K562 (cell line): Measurements from ENCODE around the gene AKAP13. TPM values are rescaled to one million over a fixed set of nuclear protein-coding genes. Genes with fewer than 3 reads are reported as not detected.

Experiments used
- ATAC-seq: fragments of 200-7000 bp; cut with Tn5 transposase; 3 replicates; pipeline ENCODE4 v1.9.1; 2020; ENCODE audit warnings: moderate library complexity
- BruUV-seq: library from RNA; stranded (reverse); fragments of 400-500 nt; replicated peaks from 2 replicates; lab custom pipeline; 2021; lab: Mats Ljungman, UMichigan
- CTCF ChIA-PET: fragments of 300-600 bp; formaldehyde crosslinking; extraction: SDS; loops from one replicate; lab custom pipeline; 2021; ENCODE audit warnings: low intra/inter-chr PET ratio; lab: Yijun Ruan, JAX
- POLR2A ChIA-PET: fragments of 300-600, 350-650 bp; sonication (Branson Sonifier 250); formaldehyde crosslinking; extraction: SDS; loops from one replicate; lab custom pipeline; 2021; ENCODE audit warnings: antibody characterized with exemption, inconsistent platforms; lab: Yijun Ruan, JAX
- DNase-seq, 4 experiments: peaks; one replicate each; pipeline versions ENCODE4 v3.0.0 to v3.0.0-alpha.2; 2011 to 2018; ENCODE audit warnings: low spot score in 3 of 4, mixed read lengths in 3 of 4; ENCODE audit errors: extremely low read depth in 1 of 4
- FAIRE-seq: peaks from 2 replicates; lab custom pipeline; 2011; peaks lifted over from hg19 to GRCh38; lab: Jason Lieb, UNC
- H2AFZ ChIP-seq: 2 replicates; pipeline ENCODE4 v1.6.0; 2011; ENCODE audit warnings: low read depth, low read length, control low read depth, inconsistent platforms
- H3K27ac ChIP-seq: fragments of 200-600 bp; 3 replicates; pipeline ENCODE4 v1.8.0; 2011; ENCODE audit warnings: low read depth, mild to moderate bottlenecking, control low read depth, inconsistent platforms, low read length, moderate library complexity, mixed read lengths; ENCODE audit errors: extremely low read depth
- H3K27me3 ChIP-seq, 2 experiments: fragments of 300-600 bp in 1 of 2; 2 replicates in 1 of 2; 3 replicates in 1 of 2; pipeline versions ENCODE4 v1.6.0 to v1.8.0; 2011; ENCODE audit warnings: inconsistent platforms in 2 of 2, low read length in 2 of 2, mild to moderate bottlenecking in 1 of 2, mixed read lengths in 1 of 2, moderate library complexity in 1 of 2; ENCODE audit not compliant: control insufficient read depth in 2 of 2, insufficient read depth in 2 of 2
- H3K36me3 ChIP-seq: fragments of 300-600 bp; 3 replicates; pipeline ENCODE4 v1.8.0; 2011; ENCODE audit warnings: mild to moderate bottlenecking, low read length, inconsistent platforms; ENCODE audit not compliant: control insufficient read depth, insufficient read depth
- H3K4me1 ChIP-seq, 2 experiments: fragments of 200-600 bp in 1 of 2; replicated peaks in 1 of 2; 2 replicates in 1 of 2; 3 replicates in 1 of 2; pipeline versions ENCODE4 v1.5.1 to v1.8.0; 2011; ENCODE audit warnings: inconsistent platforms in 2 of 2, low read length in 2 of 2, mild to moderate bottlenecking in 1 of 2, mixed read lengths in 1 of 2, moderate library complexity in 1 of 2; ENCODE audit not compliant: control insufficient read depth in 2 of 2, insufficient read depth in 2 of 2
- H3K4me2 ChIP-seq: 2 replicates; pipeline ENCODE4 v1.6.1; 2011; ENCODE audit warnings: low read length, control low read depth, inconsistent platforms, mixed read lengths; ENCODE audit not compliant: insufficient read depth
- H3K4me3 ChIP-seq: fragments of 200-600 bp; sonication (generic), shearing (Covaris generic); 2 replicates; pipeline ENCODE4 v1.5.1; 2016; ENCODE audit warnings: control low read depth, inconsistent platforms
- H3K79me2 ChIP-seq: fragments of 200-600 bp; 3 replicates; pipeline ENCODE4 v1.8.0; 2011; ENCODE audit warnings: low read length, inconsistent platforms; ENCODE audit not compliant: control insufficient read depth, insufficient read depth
- H3K9ac ChIP-seq, 2 experiments: 2 replicates each; pipeline versions ENCODE4 v1.6.0 to v1.6.1; 2011; ENCODE audit warnings: low read depth in 2 of 2, low read length in 2 of 2, control low read depth in 1 of 2, inconsistent platforms in 1 of 2, mild to moderate bottlenecking in 1 of 2, mixed read lengths in 1 of 2; ENCODE audit not compliant: insufficient read depth in 1 of 2
- H3K9me1 ChIP-seq: one replicate; pipeline ENCODE4 v1.6.0; 2011; ENCODE audit warnings: inconsistent platforms, mild to moderate bottlenecking, low read length, moderate library complexity; ENCODE audit not compliant: control insufficient read depth, insufficient read depth
- H3K9me3 ChIP-seq: replicated peaks from 2 replicates; pipeline ENCODE4 v1.5.1; 2011; ENCODE audit warnings: low read depth, low read length, inconsistent platforms; ENCODE audit not compliant: control insufficient read depth, insufficient read depth
- H4K20me1 ChIP-seq: replicated peaks from 2 replicates; pipeline ENCODE4 v1.6.1; 2011; ENCODE audit warnings: low read length, inconsistent platforms, mixed read lengths; ENCODE audit not compliant: control insufficient read depth, insufficient read depth
- ATF1 ChIP-seq, 2 experiments: fragments of 450-650 bp in 1 of 2; IDR thresholded peaks; 2 replicates each; pipeline ENCODE4 v1.6.1; 2016; ENCODE audit warnings: missing compliant biosample characterization in 1 of 2, missing genetic modification characterization in 1 of 2
- ETV5 ChIP-seq: sonication (generic); formaldehyde crosslinking; IDR thresholded peaks from 2 replicates; pipeline ENCODE4 v1.4.0; 2020; ENCODE audit warnings: low read depth, mild to moderate bottlenecking, missing genetic modification reagents
- KAT2B ChIP-seq: IDR thresholded peaks from one replicate; pipeline ENCODE4 v1.6.1; 2012; ENCODE audit warnings: low read depth, mild to moderate bottlenecking, control low read depth, inconsistent platforms, low read length, moderate library complexity
- MBD2 ChIP-seq: sonication (generic); IDR thresholded peaks from 2 replicates; pipeline ENCODE4 v1.6.1; 2016; ENCODE audit warnings: low read depth, borderline replicate concordance
- MCM3 ChIP-seq: fragments of 450-650 bp; IDR thresholded peaks from 2 replicates; pipeline ENCODE4 v1.6.1; 2016
- MTA1 ChIP-seq: fragments of 450-650 bp; IDR thresholded peaks from 2 replicates; pipeline ENCODE4 v1.6.1; 2017; ENCODE audit warnings: borderline replicate concordance
- NCOA2 ChIP-seq, 2 experiments: fragments of 450-650 bp; IDR thresholded peaks; 2 replicates each; pipeline ENCODE4 v1.6.1; 2018; ENCODE audit warnings: mild to moderate bottlenecking in 2 of 2, moderate library complexity in 1 of 2; ENCODE audit not compliant: partially characterized antibody in 2 of 2
- TEAD2 ChIP-seq: fragments of 450-650 bp; IDR thresholded peaks from 2 replicates; pipeline ENCODE4 v1.6.1; 2016; ENCODE audit warnings: missing genetic modification characterization, control low read depth, missing compliant biosample characterization
- TOE1 ChIP-seq, 2 experiments: fragments of 450-650 bp in 1 of 2; sonication (generic) in 1 of 2; formaldehyde crosslinking in 1 of 2; IDR thresholded peaks; 2 replicates each; pipeline versions ENCODE4 v1.7.1 to v1.8.0; 2016 to 2022; ENCODE audit warnings: borderline replicate concordance in 2 of 2, mild to moderate bottlenecking in 2 of 2, antibody characterized with exemption in 1 of 2, inconsistent platforms in 1 of 2, low read depth in 1 of 2, missing genetic modification reagents in 1 of 2, moderate library complexity in 1 of 2
- XRCC3 ChIP-seq: fragments of 450-650 bp; IDR thresholded peaks from 2 replicates; pipeline ENCODE4 v1.6.1; 2017; ENCODE audit warnings: mild to moderate bottlenecking, moderate library complexity
- ZBTB1 ChIP-seq: sonication (generic); formaldehyde crosslinking; IDR thresholded peaks from 2 replicates; pipeline ENCODE4 v1.8.1; 2023; ENCODE audit warnings: missing genetic modification reagents, low read depth, mild to moderate bottlenecking, borderline replicate concordance
- ZBTB2 ChIP-seq: fragments of 450-650 bp; IDR thresholded peaks from 2 replicates; pipeline ENCODE4 v1.6.1; 2016; ENCODE audit warnings: antibody characterized with exemption
- ZBTB26 ChIP-seq: fragments of 450-650 bp; formaldehyde crosslinking; IDR thresholded peaks from 2 replicates; pipeline ENCODE4 v1.4.0; 2022; ENCODE audit warnings: missing genetic modification characterization
- ZFPM2 ChIP-seq: fragments of 250-450 bp; sonication (Bioruptor Pico); IDR thresholded peaks from 2 replicates; pipeline ENCODE4 v1.5.1; 2022; ENCODE audit warnings: mild to moderate bottlenecking
- ZNF184 ChIP-seq: sonication (generic); formaldehyde crosslinking; IDR thresholded peaks from 2 replicates; pipeline ENCODE4 v1.5.0; 2020; ENCODE audit warnings: missing genetic modification reagents
- ZNF253 ChIP-seq: fragments of 250-450 bp; sonication (Bioruptor Pico); conservative IDR thresholded peaks from 2 replicates; pipeline ENCODE4 v1.6.1; 2021; ENCODE audit warnings: mild to moderate bottlenecking
- ZNF75A ChIP-seq: fragments of 450-650 bp; formaldehyde crosslinking; IDR thresholded peaks from 2 replicates; pipeline ENCODE4 v1.4.0; 2020; ENCODE audit warnings: mild to moderate bottlenecking
- ZNF76 ChIP-seq: fragments of 250-450 bp; sonication (Bioruptor Pico); IDR thresholded peaks from 2 replicates; pipeline ENCODE4 v1.4.0; 2020; ENCODE audit warnings: mild to moderate bottlenecking, moderate library complexity, borderline replicate concordance
- WGBS: fragments of 100-300 bp; shearing (Covaris generic); methylation state at CpG from one replicate; pipeline ENCODE4 v1.1.6; 2016; ENCODE audit warnings: low coverage, mixed read lengths; ENCODE audit not compliant: insufficient coverage; ENCODE audit errors: missing lambda C conversion rate; 5-methylcytosine and 5-hydroxymethylcytosine counted together
- in situ Hi-C: fragments of 300-500 bp; cut with MboI; formaldehyde crosslinking; loops from 4 replicates; pipeline ENCODE4 v1.15.0; 2018; ENCODE audit warnings: inconsistent platforms, mixed read lengths
- intact Hi-C: fragments of 100-400 bp; cut with micrococcal nuclease; formaldehyde crosslinking; loops from 2 replicates; pipeline ENCODE4 v1.14.2; 2022
- polyA plus RNA-seq, 8 experiments: library from polyadenylated mRNA; depleted of rRNA in 4 of 8; stranded (reverse) in 5 of 8; unstranded in 3 of 8; fragments of >200 nt; fragmentation: Nextera tagmentation in 2 of 8; fragmentation: Illumina TruSeq in 1 of 8; extraction: Ambion mirVana in 2 of 8; extraction: Trizol in 1 of 8; gene quantifications; 2 replicates each; pipeline versions ENCODE4 v1.2.1 to v1.2.3, GENCODE V29; 2011 to 2014; ENCODE audit warnings: inconsistent platforms in 1 of 8, missing spikeins in 1 of 8
- total RNA-seq, 7 experiments: library from RNA; depleted of rRNA in 6 of 7; stranded (reverse); fragments of >200 nt in 6 of 7; fragmentation: Illumina TruSeq in 2 of 7; extraction: Trizol in 2 of 7; gene quantifications; 2 replicates each; pipeline versions ENCODE4 v1.2.1 to v1.2.3, GENCODE V29; 2011 to 2021; ENCODE audit warnings: low replicate concordance in 1 of 7

The AKAP13 gene
- total and polyA plus RNA-seq, 9 of the 15 experiments (the other 6 are each of a cell fraction or from before 2014, with no cell fraction given): 0.03 to 1.7 (median 0.42) TPM

DNA sequence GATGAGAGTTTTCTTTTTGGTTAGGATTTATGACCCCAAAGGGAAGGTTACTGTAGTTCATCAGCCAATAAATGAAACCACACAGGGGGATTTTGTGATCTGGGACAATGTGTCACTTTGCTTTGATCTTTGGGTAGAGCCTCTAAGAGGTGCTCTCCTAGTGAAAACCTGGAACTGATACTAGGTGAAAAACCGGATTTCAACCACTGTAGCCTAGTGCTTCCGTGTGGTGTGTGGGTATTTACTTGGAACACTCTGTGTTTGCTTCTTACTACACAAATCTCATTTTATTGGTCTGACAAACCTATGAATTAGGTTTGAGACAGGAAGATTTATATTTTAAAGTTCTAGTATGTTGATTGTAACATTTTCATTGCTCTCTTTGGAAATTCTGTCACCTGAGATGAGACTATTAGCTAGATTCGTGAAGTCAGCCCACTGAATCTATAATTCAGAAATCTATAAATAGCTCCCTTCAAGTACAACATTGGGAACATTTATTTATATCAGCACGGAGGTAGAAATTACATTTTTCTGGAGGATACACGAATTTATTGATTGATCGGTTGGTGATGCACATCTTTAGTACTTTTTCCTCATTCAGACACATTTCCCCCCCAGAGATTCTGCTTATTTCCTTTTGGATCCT, 119.8 kb downstream of the AKAP13 start (continued):
- no peak for TF ChIP-seq MBD2
- no peak for TF ChIP-seq ZBTB26 (CRISPR knock-in tag)
- TF ChIP-seq ZBTB2: no peak
- TF ChIP-seq ZNF76: no peak
- TF ChIP-seq ZNF75A: no peak

- BruUV-seq: no TSS peak
- TF ChIP-seq MTA1: no peak
- TF ChIP-seq MCM3: no peak
- no peak for TF ChIP-seq NCOA2 (IDR thresholded peaks at IDR 0.05; ENCODE audit: partially characterized antibody in 2 of 2)
- no peak for TF ChIP-seq ZNF184 (CRISPR knock-in tag)
- TF ChIP-seq ZBTB1 (CRISPR knock-in tag): no peak
- no peak for TF ChIP-seq ATF1 (CRISPR knock-in tag; IDR thresholded peaks at IDR 0.05)
- no peak for TF ChIP-seq ATF1 (tag; IDR thresholded peaks at IDR 0.05)
- TF ChIP-seq TEAD2: no peak
- no peak for TF ChIP-seq ETV5 (CRISPR knock-in tag)
- TF ChIP-seq XRCC3: no peak
- no peak for TF ChIP-seq TOE1 (IDR thresholded peaks at IDR 0.05; ENCODE audit: borderline replicate concordance)
- no peak for TF ChIP-seq TOE1 (CRISPR knock-in tag; IDR thresholded peaks at IDR 0.05; ENCODE audit: borderline replicate concordance, low read depth)
- TF ChIP-seq ZNF253 (CRISPR knock-in tag): no peak
- TF ChIP-seq ZFPM2: no peak
- TF ChIP-seq KAT2B: no peak
- no peaks in the 10 kb centered on the region for H3K4me1 ChIP-seq
- H3K9ac ChIP-seq: no peak overlapping the region
- POLR2A ChIA-PET: no interaction called here
- no peak for DNase-seq
- WGBS: 0% methylated on average over 4 of the region's 4 CpGs
- no peaks in the 10 kb centered on the region for H3K9me3 ChIP-seq
- no peak overlapping the region for H3K27ac ChIP-seq
- no peaks in the 10 kb centered on the region for H3K36me3 ChIP-seq
- no peak for ATAC-seq
- no peak for FAIRE-seq
- H2AFZ ChIP-seq: no peak overlapping the region
- H4K20me1 ChIP-seq: no peaks in the 10 kb centered on the region
- H3K4me2 ChIP-seq: no peak overlapping the region
- no peaks in the 10 kb centered on the region for H3K27me3 ChIP-seq
- H3K4me3 ChIP-seq: no peak overlapping the region
- in situ Hi-C loops (no loop called here), intact Hi-C loops (no loop called here)
- H3K9me1 ChIP-seq: no peaks in the 10 kb centered on the region
- H3K79me2 ChIP-seq: no peaks in the 10 kb centered on the region
- CTCF ChIA-PET: no interaction called here
Observed at GRCh38 chr15:85500729-85501128, 120.3 kb downstream of the AKAP13 start.
